K562 (cell line): ENCODE measurements around the gene HELB. TPM values are rescaled to one million over a fixed set of nuclear protein-coding genes. Genes with fewer than 3 reads are reported as not detected.

ENCODE experiments used
- ATAC-seq: fragments of 200-7000 bp; cut with Tn5 transposase; 3 replicates; pipeline ENCODE4 v1.9.1; 2020; ENCODE audit warnings: moderate library complexity
- BruUV-seq: library from RNA; stranded (reverse); fragments of 400-500 nt; replicated peaks from 2 replicates; lab custom pipeline; 2021; lab: Mats Ljungman, UMichigan
- CTCF ChIA-PET: fragments of 300-600 bp; formaldehyde crosslinking; extraction: SDS; loops from one replicate; lab custom pipeline; 2021; ENCODE audit warnings: low intra/inter-chr PET ratio; lab: Yijun Ruan, JAX
- POLR2A ChIA-PET: fragments of 300-600, 350-650 bp; sonication (Branson Sonifier 250); formaldehyde crosslinking; extraction: SDS; loops from one replicate; lab custom pipeline; 2021; ENCODE audit warnings: antibody characterized with exemption, inconsistent platforms; lab: Yijun Ruan, JAX
- DNase-seq, 4 experiments: peaks; one replicate each; pipeline versions ENCODE4 v3.0.0 to v3.0.0-alpha.2; 2011 to 2018; ENCODE audit warnings: low spot score in 3 of 4, mixed read lengths in 3 of 4; ENCODE audit errors: extremely low read depth in 1 of 4
- FAIRE-seq: peaks from 2 replicates; lab custom pipeline; 2011; peaks lifted over from hg19 to GRCh38; lab: Jason Lieb, UNC
- H2AFZ ChIP-seq: 2 replicates; pipeline ENCODE4 v1.6.0; 2011; ENCODE audit warnings: low read depth, low read length, control low read depth, inconsistent platforms
- H3K27ac ChIP-seq: fragments of 200-600 bp; 3 replicates; pipeline ENCODE4 v1.8.0; 2011; ENCODE audit warnings: low read depth, mild to moderate bottlenecking, control low read depth, inconsistent platforms, low read length, moderate library complexity, mixed read lengths; ENCODE audit errors: extremely low read depth
- H3K27me3 ChIP-seq, 2 experiments: fragments of 300-600 bp in 1 of 2; 2 replicates in 1 of 2; 3 replicates in 1 of 2; pipeline versions ENCODE4 v1.6.0 to v1.8.0; 2011; ENCODE audit warnings: inconsistent platforms in 2 of 2, low read length in 2 of 2, mild to moderate bottlenecking in 1 of 2, mixed read lengths in 1 of 2, moderate library complexity in 1 of 2; ENCODE audit not compliant: control insufficient read depth in 2 of 2, insufficient read depth in 2 of 2
- H3K36me3 ChIP-seq: fragments of 300-600 bp; 3 replicates; pipeline ENCODE4 v1.8.0; 2011; ENCODE audit warnings: mild to moderate bottlenecking, low read length, inconsistent platforms; ENCODE audit not compliant: control insufficient read depth, insufficient read depth
- H3K4me1 ChIP-seq, 2 experiments: fragments of 200-600 bp in 1 of 2; replicated peaks in 1 of 2; 2 replicates in 1 of 2; 3 replicates in 1 of 2; pipeline versions ENCODE4 v1.5.1 to v1.8.0; 2011; ENCODE audit warnings: inconsistent platforms in 2 of 2, low read length in 2 of 2, mild to moderate bottlenecking in 1 of 2, mixed read lengths in 1 of 2, moderate library complexity in 1 of 2; ENCODE audit not compliant: control insufficient read depth in 2 of 2, insufficient read depth in 2 of 2
- H3K4me2 ChIP-seq: 2 replicates; pipeline ENCODE4 v1.6.1; 2011; ENCODE audit warnings: low read length, control low read depth, inconsistent platforms, mixed read lengths; ENCODE audit not compliant: insufficient read depth
- H3K4me3 ChIP-seq: fragments of 200-600 bp; sonication (generic), shearing (Covaris generic); 2 replicates; pipeline ENCODE4 v1.5.1; 2016; ENCODE audit warnings: control low read depth, inconsistent platforms
- H3K79me2 ChIP-seq: fragments of 200-600 bp; 3 replicates; pipeline ENCODE4 v1.8.0; 2011; ENCODE audit warnings: low read length, inconsistent platforms; ENCODE audit not compliant: control insufficient read depth, insufficient read depth
- H3K9ac ChIP-seq, 2 experiments: 2 replicates each; pipeline versions ENCODE4 v1.6.0 to v1.6.1; 2011; ENCODE audit warnings: low read depth in 2 of 2, low read length in 2 of 2, control low read depth in 1 of 2, inconsistent platforms in 1 of 2, mild to moderate bottlenecking in 1 of 2, mixed read lengths in 1 of 2; ENCODE audit not compliant: insufficient read depth in 1 of 2
- H3K9me1 ChIP-seq: one replicate; pipeline ENCODE4 v1.6.0; 2011; ENCODE audit warnings: inconsistent platforms, mild to moderate bottlenecking, low read length, moderate library complexity; ENCODE audit not compliant: control insufficient read depth, insufficient read depth
- H3K9me3 ChIP-seq: replicated peaks from 2 replicates; pipeline ENCODE4 v1.5.1; 2011; ENCODE audit warnings: low read depth, low read length, inconsistent platforms; ENCODE audit not compliant: control insufficient read depth, insufficient read depth
- H4K20me1 ChIP-seq: replicated peaks from 2 replicates; pipeline ENCODE4 v1.6.1; 2011; ENCODE audit warnings: low read length, inconsistent platforms, mixed read lengths; ENCODE audit not compliant: control insufficient read depth, insufficient read depth
- C11orf30 ChIP-seq: fragments of 450-650 bp; IDR thresholded peaks from 2 replicates; pipeline ENCODE4 v1.6.1; 2016; ENCODE audit warnings: low read depth, mild to moderate bottlenecking
- JUNB ChIP-seq: fragments of 450-650 bp; formaldehyde crosslinking; conservative IDR thresholded peaks from 2 replicates; pipeline ENCODE4 v1.4.0; 2020; ENCODE audit warnings: mild to moderate bottlenecking
- MAFF ChIP-seq: IDR thresholded peaks from 2 replicates; pipeline ENCODE4 v1.6.1; 2012; ENCODE audit warnings: low read length, improper control_type of control experiment
- MAFG ChIP-seq: fragments of 450-650 bp; conservative IDR thresholded peaks from 2 replicates; pipeline ENCODE4 v1.6.1; 2016; ENCODE audit warnings: missing genetic modification characterization, missing compliant biosample characterization
- TBP ChIP-seq: optimal IDR thresholded peaks from 2 replicates; pipeline ENCODE3; 2011; ENCODE audit warnings: low read depth, low read length, improper control_type of control experiment
- ZC3H11A ChIP-seq: IDR thresholded peaks from 2 replicates; pipeline ENCODE4 v1.6.1; 2012; ENCODE audit warnings: low read depth, low read length, improper control_type of control experiment
- ZFX ChIP-seq: sonication (generic); formaldehyde crosslinking; IDR thresholded peaks from 2 replicates; pipeline ENCODE4 v1.8.0; 2022; ENCODE audit warnings: mild to moderate bottlenecking, missing genetic modification reagents, moderate library complexity
- ZNF316 ChIP-seq: fragments of 450-650 bp; IDR thresholded peaks from 2 replicates; pipeline ENCODE4 v1.6.1; 2016
- WGBS: fragments of 100-300 bp; shearing (Covaris generic); methylation state at CpG from one replicate; pipeline ENCODE4 v1.1.6; 2016; ENCODE audit warnings: low coverage, mixed read lengths; ENCODE audit not compliant: insufficient coverage; ENCODE audit errors: missing lambda C conversion rate; 5-methylcytosine and 5-hydroxymethylcytosine counted together
- in situ Hi-C: fragments of 300-500 bp; cut with MboI; formaldehyde crosslinking; loops from 4 replicates; pipeline ENCODE4 v1.15.0; 2018; ENCODE audit warnings: inconsistent platforms, mixed read lengths
- intact Hi-C: fragments of 100-400 bp; cut with micrococcal nuclease; formaldehyde crosslinking; loops from 2 replicates; pipeline ENCODE4 v1.14.2; 2022
- polyA plus RNA-seq, 8 experiments: library from polyadenylated mRNA; depleted of rRNA in 4 of 8; stranded (reverse) in 5 of 8; unstranded in 3 of 8; fragments of >200 nt; fragmentation: Nextera tagmentation in 2 of 8; fragmentation: Illumina TruSeq in 1 of 8; extraction: Ambion mirVana in 2 of 8; extraction: Trizol in 1 of 8; gene quantifications; 2 replicates each; pipeline versions ENCODE4 v1.2.1 to v1.2.3, GENCODE V29; 2011 to 2014; ENCODE audit warnings: inconsistent platforms in 1 of 8, missing spikeins in 1 of 8
- total RNA-seq, 7 experiments: library from RNA; depleted of rRNA in 6 of 7; stranded (reverse); fragments of >200 nt in 6 of 7; fragmentation: Illumina TruSeq in 2 of 7; extraction: Trizol in 2 of 7; gene quantifications; 2 replicates each; pipeline versions ENCODE4 v1.2.1 to v1.2.3, GENCODE V29; 2011 to 2021; ENCODE audit warnings: low replicate concordance in 1 of 7
- TF ChIP-seq, protein P1 (sequence below), 2 experiments: fragments of 450-650 bp; formaldehyde crosslinking in 1 of 2; IDR thresholded peaks; 2 replicates each; pipeline versions ENCODE4 v1.4.0 to v1.6.1; 2014 to 2020; ENCODE audit warnings: mild to moderate bottlenecking in 2 of 2, borderline replicate concordance in 1 of 2, low read depth in 1 of 2

Gene HELB
- total and polyA plus RNA-seq, 9 of the 15 experiments (the other 6 are each of a cell fraction or from before 2014, with no cell fraction given): 0.74 to 7.6 (median 2.4) TPM

GRCh38 chr12:66287275-66287674 is 15.0 kb upstream of the HELB start:
- no peak for DNase-seq
- no peak overlapping the region for H3K27ac ChIP-seq
- no peak overlapping the region for H3K4me2 ChIP-seq
- H3K9me1 ChIP-seq: no peaks in the 10 kb centered on the region
- no peak overlapping the region for H3K9ac ChIP-seq
- in situ Hi-C loops: no loop called here
- no peaks in the 10 kb centered on the region for H3K27me3 ChIP-seq
- H3K4me3 ChIP-seq: no peak overlapping the region
- no peaks in the 10 kb centered on the region for H3K36me3 ChIP-seq
- CTCF ChIA-PET: no interaction called here
- no peaks in the 10 kb centered on the region for H4K20me1 ChIP-seq
- H3K9me3 ChIP-seq: no peaks in the 10 kb centered on the region
- POLR2A ChIA-PET: no interaction called here
- peak overlapping the region; percentile 69; the same call in 1 of the 2 replicates for H2AFZ ChIP-seq
- intact Hi-C loops: no loop called here
- BruUV-seq: no TSS peak
- FAIRE-seq: no peak
- peak; percentile 29; the same call in 1 of the 2 replicates for TF ChIP-seq MAFG (tag)
- no peak for TF ChIP-seq JUNB (CRISPR knock-in tag)
- TF ChIP-seq ZC3H11A: no peak
- TF ChIP-seq MAFF: peak; percentile 38; the same call in 1 of the 2 replicates
- TF ChIP-seq C11orf30: peak; percentile 44; the same call in 1 of the 2 replicates
- TF ChIP-seq ZNF316: peak; percentile 78
- ATAC-seq: no peak
- H3K79me2 ChIP-seq: no peaks in the 10 kb centered on the region
- no peaks in the 10 kb centered on the region; a peak in 2 of 5 replicates for H3K4me1 ChIP-seq
- 38% methylated on average over 3 of the region's 3 CpGs for WGBS

- Histone ChIP-seq H3K4me3 (no peak overlapping the region), H3K9me1 (no peaks in the 10 kb centered on the region), H2AFZ (peak overlapping the region; percentile 69), H4K20me1 (no peaks in the 10 kb centered on the region), H3K27me3 (peaks cover 0 to 4% of the 10 kb centered on the region in 2 experiments; a peak in 1 of 5 replicates), H3K9ac (no peak overlapping the region), H3K9me3 (no peaks in the 10 kb centered on the region), H3K27ac (0 out of 3 replicates have a peak overlapping the region, but pooled peaks have one; percentile 9), H3K4me2 (no peak overlapping the region; the same call in 1 of the 2 replicates), H3K4me1 (no peaks in the 10 kb centered on the region; a peak in 2 of 5 replicates), H3K79me2 (no peaks in the 10 kb centered on the region), H3K36me3 (no peaks in the 10 kb centered on the region)
- POLR2A ChIA-PET: no interaction called here
- no peak for FAIRE-seq
- CTCF ChIA-PET: interaction anchor here (0.6 kb wide), 1 partner anchor 15 kb away, joined by 6 read pairs; no protein-coding TSS in a partner anchor
- no TSS peak for BruUV-seq
- peak in 2 of 4 experiments; percentile 16 to 36 for DNase-seq
- in situ Hi-C loops (no loop called here), intact Hi-C loops (no loop called here)
- ATAC-seq: peak; percentile 76
- 15% methylated on average over 5 of the region's 5 CpGs for WGBS
- no peak for TF ChIP-seq ZFX
- TF ChIP-seq, protein P1, sequence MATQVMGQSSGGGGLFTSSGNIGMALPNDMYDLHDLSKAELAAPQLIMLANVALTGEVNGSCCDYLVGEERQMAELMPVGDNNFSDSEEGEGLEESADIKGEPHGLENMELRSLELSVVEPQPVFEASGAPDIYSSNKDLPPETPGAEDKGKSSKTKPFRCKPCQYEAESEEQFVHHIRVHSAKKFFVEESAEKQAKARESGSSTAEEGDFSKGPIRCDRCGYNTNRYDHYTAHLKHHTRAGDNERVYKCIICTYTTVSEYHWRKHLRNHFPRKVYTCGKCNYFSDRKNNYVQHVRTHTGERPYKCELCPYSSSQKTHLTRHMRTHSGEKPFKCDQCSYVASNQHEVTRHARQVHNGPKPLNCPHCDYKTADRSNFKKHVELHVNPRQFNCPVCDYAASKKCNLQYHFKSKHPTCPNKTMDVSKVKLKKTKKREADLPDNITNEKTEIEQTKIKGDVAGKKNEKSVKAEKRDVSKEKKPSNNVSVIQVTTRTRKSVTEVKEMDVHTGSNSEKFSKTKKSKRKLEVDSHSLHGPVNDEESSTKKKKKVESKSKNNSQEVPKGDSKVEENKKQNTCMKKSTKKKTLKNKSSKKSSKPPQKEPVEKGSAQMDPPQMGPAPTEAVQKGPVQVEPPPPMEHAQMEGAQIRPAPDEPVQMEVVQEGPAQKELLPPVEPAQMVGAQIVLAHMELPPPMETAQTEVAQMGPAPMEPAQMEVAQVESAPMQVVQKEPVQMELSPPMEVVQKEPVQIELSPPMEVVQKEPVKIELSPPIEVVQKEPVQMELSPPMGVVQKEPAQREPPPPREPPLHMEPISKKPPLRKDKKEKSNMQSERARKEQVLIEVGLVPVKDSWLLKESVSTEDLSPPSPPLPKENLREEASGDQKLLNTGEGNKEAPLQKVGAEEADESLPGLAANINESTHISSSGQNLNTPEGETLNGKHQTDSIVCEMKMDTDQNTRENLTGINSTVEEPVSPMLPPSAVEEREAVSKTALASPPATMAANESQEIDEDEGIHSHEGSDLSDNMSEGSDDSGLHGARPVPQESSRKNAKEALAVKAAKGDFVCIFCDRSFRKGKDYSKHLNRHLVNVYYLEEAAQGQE (IDR thresholded peaks at IDR 0.05; ENCODE audit: borderline replicate concordance): no peak
- TF ChIP-seq, protein P1 (CRISPR knock-in tag; IDR thresholded peaks at IDR 0.05; ENCODE audit: low read depth): no peak
- no peak for TF ChIP-seq C11orf30
- no peak for TF ChIP-seq TBP
These were observed 14.2 kb upstream of the HELB start for GRCh38 chr12:66288121-66288520.
